GM19240 (cell line): ENCODE data around the gene EIF3L.
"Not testable (repeated sequence)": the region's sequence is repeated elsewhere in the genome, so short reads cannot be mapped to it uniquely, and the experiment has no call there.

Source experiments
- DNase-seq: peaks from one replicate; pipeline ENCODE4 v3.0.0; 2011; ENCODE audit warnings: low spot score; ENCODE audit not compliant: insufficient read length

Gene EIF3L

GRCh38 chr22:37849089-37849751 is at the start of gene EIF3L:
TSS of gene EIF3L (plus strand) at chr22:37849419. CDS start at chr22:37849450, 31 bp downstream.
- peak; percentile 91 for DNase-seq

GRCh38 chr22:37799979-37800378 is 49.2 kb upstream of the EIF3L start:
- not testable (repeated sequence) for DNase-seq

- no peak for DNase-seq
Observed at GRCh38 chr22:37801946-37802309, 47.3 kb upstream of the EIF3L start.

GRCh38 chr22:37802310-37803194 is 46.7 kb upstream of the EIF3L start:
- DNase-seq = no peak

- DNase-seq = no peak
Observed at GRCh38 chr22:37803195-37803638, 46.0 kb upstream of the EIF3L start.

- no peak for DNase-seq
Observed at GRCh38 chr22:37803639-37804351, 45.4 kb upstream of the EIF3L start.

DNA sequence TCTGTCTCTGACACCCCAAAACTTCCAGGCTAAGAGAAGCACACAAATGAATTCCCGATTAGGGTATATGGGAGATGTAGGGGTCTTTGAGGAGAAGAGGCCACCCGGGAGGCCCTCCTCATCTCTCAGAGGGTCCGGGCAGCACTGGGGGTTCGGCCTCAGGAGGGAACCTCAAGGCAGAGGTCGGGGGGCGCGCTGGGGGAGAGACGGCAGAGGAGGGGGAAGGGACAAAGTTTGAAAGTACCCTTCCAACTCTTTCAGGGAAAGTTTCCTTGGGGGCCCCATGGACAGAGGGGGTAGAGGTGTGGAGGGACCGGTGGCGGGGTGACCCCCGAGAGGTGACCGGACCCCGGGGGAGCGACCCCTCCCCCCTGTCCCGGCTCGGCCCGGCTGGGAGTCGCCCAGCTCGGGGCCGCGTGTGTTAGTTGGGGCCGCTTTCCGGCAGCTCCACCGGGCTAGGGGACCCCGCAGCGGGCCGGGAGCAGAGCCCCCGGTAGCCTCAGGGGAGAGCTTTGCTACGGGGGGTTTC is 44.8 kb upstream of the EIF3L start:
- no peak for DNase-seq

DNA sequence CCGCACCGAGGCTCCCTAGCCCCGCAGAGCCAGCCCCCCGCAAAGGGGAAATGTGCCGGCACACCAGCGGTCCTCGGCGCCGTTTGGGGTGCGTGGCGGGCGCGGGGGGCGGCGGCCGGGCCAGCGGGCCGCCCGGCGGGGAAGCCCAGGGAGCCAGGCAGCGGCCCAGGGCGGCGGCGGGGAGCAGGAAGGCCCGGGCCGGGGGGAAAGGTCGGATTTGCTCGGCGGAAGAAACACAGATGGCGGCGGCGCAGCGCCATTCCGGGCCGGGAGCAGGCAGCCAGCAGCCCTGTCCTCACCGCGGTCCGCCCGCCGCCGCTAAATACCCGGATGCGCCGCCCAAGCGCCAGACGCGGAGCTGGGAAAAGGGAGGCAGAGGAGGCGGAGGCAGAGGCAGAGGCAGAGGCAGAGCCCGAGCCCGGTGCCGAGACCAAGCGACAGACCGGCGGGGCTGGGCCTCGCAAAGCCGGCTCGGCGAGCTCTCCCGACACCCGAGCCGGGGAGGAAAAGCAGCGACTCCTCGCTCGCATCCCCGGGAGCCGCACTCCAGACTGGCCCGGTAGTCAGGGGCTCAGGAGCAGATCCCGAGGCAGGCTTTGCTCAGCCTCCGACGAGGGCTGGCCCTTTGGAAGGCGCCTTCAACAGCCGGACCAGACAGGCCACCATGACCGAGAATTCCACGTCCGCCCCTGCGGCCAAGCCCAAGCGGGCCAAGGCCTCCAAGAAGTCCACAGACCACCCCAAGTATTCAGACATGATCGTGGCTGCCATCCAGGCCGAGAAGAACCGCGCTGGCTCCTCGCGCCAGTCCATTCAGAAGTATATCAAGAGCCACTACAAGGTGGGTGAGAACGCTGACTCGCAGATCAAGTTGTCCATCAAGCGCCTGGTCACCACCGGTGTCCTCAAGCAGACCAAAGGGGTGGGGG is 44.1 kb upstream of the EIF3L start:
- DNase-seq = no peak

DNA sequence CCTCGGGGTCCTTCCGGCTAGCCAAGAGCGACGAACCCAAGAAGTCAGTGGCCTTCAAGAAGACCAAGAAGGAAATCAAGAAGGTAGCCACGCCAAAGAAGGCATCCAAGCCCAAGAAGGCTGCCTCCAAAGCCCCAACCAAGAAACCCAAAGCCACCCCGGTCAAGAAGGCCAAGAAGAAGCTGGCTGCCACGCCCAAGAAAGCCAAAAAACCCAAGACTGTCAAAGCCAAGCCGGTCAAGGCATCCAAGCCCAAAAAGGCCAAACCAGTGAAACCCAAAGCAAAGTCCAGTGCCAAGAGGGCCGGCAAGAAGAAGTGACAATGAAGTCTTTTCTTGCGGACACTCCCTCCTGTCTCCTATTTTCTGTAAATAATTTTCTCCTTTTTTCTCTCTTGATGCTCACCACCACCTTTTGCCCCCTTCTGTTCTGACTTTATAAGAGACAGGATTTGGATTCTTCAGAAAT is 43.4 kb upstream of the EIF3L start:
- no peak for DNase-seq

DNA sequence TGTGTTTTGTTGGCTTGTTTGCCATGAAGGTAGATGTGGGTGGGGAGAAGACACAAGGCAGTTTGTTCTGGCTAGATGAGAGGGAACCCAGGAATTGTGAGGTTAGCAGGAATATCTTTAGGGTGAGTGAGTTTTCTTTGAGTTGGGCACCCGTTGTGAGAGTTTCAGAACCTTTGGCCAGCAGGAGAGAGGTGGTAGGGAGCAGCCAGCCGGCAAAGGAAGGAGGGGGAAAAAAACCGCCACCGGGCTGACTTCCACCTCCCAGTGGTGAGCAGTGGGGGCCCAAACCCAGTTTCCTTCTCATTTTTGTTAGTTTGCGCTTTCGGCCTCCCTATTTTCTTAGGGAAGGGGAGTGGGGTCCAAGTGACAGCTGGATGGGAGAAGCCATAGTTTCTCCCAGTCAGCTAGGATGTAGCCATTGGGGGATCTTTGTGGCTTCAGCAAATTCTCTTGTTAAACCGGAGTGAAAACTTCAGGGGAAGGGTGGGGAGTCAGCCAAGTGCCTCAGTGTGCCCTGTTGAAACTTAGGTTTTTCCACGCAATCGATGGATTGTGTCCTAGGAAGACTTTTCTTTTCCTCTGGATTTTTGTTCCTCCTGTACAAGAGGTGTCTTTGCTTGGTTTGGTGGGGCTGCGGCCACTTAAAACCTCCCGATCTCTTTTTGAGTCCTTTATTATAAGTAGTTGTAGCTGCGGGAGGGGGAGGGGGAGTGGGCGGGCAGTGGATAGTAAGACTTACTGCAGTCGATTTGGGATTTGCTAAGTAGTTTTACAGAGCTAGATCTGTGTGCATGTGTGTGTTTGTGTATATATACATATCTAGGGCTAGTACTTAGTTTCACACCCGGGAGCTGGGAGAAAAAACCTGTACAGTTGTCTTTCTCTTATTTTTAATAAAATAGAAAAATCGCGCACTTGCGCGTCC is 42.5 kb upstream of the EIF3L start:
- no peak for DNase-seq

- DNase-seq = peak; percentile 99
Observed at GRCh38 chr22:37807410-37808293, 41.6 kb upstream of the EIF3L start, which contains the start of gene GCAT. TSS of gene GCAT (plus strand) at chr22:37807934. CDS start at chr22:37807968, 34 bp downstream.

DNA sequence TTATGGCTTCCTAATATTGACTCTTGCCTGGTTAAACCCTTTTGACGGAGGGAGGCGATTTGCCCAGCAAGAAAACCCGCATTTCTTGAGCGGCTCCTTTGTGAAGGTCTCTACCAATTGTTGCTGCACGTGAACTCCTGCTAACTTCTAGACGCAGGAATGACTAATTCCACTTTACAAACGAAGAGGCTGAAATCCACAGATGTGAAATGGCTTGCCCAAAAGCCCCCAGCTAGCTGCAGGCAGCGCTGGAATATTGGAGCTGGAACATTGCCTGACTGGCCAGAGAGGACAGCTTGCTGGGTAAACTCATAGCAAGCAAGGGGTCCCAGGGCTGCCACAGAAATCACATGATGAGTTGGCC is 40.9 kb upstream of the EIF3L start:
- DNase-seq = no peak

GRCh38 chr22:37809672-37810333 is 39.4 kb upstream of the EIF3L start:
- DNase-seq = no peak

GRCh38 chr22:37811867-37812266 is 37.4 kb upstream of the EIF3L start:
- DNase-seq = no peak

DNA sequence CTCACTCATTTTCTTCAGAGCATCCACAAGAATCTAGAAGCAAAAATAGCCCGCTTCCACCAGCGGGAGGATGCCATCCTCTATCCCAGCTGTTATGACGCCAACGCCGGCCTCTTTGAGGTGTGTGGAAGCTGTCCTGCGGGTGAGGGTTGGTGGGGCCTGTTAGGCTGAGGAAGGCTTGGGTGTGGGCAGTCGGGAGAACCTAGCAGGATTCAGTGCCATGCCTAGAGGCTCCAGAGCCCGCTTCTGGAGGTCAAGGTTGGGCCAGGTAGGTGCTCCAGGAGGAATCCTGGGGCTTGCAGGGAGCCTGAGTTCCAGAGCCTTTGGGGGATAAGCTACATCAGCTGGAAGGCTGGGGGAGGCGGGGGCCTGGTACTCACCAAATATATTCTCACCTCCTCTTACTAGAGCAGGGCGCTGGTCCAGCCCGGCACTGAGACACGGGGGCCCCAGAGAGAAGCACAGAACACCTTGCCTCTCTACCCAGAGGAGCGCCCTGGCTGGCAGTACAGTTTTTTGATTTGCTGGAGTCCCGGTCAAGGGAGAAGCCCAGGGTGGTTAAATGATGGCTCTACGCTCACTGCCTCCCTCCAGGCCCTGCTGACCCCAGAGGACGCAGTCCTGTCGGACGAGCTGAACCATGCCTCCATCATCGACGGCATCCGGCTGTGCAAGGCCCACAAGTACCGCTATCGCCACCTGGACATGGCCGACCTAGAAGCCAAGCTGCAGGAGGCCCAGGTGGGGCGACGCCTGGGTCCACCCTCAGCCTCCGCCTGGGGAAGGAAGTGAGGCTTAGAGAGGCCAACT is 36.1 kb upstream of the EIF3L start:
- no peak for DNase-seq

- no peak for DNase-seq
Observed at GRCh38 chr22:37815593-37815992, 33.6 kb upstream of the EIF3L start.

DNA sequence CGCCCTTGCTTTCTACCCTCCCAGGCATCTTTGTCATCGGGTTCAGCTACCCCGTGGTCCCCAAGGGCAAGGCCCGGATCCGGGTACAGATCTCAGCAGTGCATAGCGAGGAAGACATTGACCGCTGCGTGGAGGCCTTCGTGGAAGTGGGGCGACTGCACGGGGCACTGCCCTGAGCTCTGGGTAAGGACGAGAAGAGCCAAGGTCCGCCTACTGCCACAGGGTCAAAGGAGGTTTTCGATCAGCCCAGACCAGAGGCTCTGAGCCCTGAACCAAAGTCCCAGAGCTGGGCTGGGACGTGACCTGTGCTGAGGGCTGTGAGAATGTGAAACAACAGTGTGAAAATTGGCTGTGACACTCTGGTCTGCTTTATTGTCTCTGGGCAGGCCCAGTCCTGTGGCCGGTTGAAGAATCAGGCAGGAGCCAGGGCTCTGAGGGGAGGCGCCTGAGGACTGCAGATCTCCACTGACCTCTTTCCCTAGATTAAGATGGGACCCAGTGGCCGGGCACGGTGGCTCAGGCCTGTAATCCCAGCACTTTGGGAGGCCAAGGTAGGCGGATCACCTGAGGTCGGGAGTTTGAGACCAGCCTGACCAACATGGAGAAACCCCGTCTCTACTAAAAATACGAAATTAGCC is 32.6 kb upstream of the EIF3L start:
- no peak for DNase-seq
